SH-SY5Y (cell line): ENCODE data around the gene TFF3.

Source experiments
- GATA2 ChIP-seq: IDR thresholded peaks from 2 replicates; pipeline ENCODE4 v1.6.1; 2011; ENCODE audit warnings: mild to moderate bottlenecking, low read depth, low read length
- GATA3 ChIP-seq: IDR thresholded peaks from 2 replicates; pipeline ENCODE4 v1.6.1; 2011; ENCODE audit warnings: low read depth, mild to moderate bottlenecking, low read length, moderate library complexity

DNA sequence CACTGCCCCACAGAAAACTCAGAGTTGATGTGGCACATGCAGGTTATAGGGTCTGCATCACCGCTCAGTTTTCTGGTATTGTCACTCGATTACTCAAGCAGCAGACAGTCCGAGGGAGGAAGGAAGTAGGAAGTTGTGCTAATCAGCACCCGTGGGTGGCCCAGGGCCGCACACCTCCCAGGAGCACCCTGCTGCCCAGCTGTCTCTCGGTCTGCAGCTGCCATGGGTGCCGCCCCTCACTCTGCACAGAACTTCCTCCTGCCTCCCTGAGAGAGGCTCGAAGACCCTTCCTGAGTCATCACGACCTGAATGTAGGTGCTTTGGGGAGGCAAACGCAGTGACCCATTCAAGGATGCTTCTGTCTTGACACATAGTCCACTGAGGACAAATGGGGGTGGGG, 4.2 kb upstream of the TFF3 start:
- TF ChIP-seq GATA3 (no peak), GATA2 (no peak)
